ENCODE measurements around the gene COMT. TPM values are rescaled to one million over a fixed set of nuclear protein-coding genes. Genes with fewer than 3 reads are reported as not detected.
"Not testable (repeated sequence)": the region's sequence is repeated elsewhere in the genome, so short reads cannot be mapped to it uniquely, and the experiment has no call there.

Gene COMT
- total RNA-seq, 2 experiments from 2014 or later: 61.7 to 66.1 TPM

DNA sequence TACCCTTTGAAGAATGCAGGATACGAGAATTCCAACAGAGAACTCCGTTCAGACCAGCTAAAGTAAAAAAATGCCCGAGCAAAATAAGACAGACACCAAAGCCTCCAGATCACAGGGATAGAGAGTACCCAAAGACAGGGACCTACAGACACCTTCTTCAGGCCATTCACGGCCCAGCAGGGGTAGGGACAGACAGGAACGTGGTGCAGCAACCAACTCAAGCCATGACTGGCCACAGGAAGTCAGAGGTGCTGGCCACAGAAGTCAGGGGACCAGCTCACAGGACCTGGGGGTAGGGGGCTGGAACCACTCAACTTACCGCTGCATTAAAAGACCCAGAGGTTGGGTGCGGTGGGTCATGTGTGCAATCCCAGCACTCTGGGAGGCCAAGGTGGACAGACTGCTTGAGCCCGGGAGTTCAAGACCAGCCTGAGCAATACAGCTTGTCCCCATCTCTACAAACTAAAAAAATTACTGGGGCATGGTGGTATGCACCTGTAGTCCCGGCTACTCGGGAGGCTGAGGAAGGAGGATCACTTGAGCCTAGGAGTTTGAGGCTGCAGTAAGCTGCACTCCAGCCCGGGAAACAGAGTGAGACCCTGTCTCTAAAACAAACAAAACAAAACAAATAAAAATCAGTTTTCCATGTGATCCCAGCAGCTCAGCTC, 39.9 kb upstream of the COMT start:
- peaks cover 4% of the 10 kb centered on the region for H3K4me1 Mint-ChIP-seq (ENCODE audit: low read depth)
- no peaks in the 10 kb centered on the region for H3K27me3 Mint-ChIP-seq
- POLR2A ChIA-PET: no interaction called here
- H3K36me3 Mint-ChIP-seq: peaks cover 3% of the 10 kb centered on the region
- no peaks in the 10 kb centered on the region for H3K9me3 Mint-ChIP-seq
- intact Hi-C loops (cut with micrococcal nuclease): no loop called here
- no peak for DNase-seq
- CTCF ChIA-PET: interaction anchor here (3.7 to 4.6 kb wide), 2 partner anchors 9 to 171 kb away, joined by 13 to 19 read pairs; no protein-coding TSS in a partner anchor
- no peak overlapping the region for H3K27ac Mint-ChIP-seq
- no peak overlapping the region for H3K4me3 Mint-ChIP-seq

DNA sequence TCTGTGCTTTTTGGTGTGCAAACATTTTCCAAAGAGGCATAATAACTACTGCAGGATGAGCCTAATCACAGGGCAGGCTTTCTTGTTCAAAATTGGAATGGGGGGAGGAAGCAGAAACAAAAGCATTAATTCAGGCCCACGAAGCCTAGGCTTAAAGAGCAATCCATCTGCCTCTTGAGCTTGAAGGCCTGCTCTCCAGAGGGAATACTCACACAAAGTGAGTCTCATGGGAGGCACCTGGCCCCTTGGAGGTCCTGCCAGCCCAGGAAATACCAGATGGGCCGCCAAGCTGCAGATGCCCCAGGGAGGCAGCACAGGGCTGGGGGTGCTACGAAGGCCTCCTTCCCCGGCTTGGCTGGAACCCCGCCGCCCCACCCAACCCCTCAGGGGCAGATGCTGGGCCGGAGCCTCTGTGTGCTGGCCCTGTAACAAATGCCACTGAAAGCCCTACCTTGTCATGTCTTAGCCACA, 39.3 kb upstream of the COMT start:
- intact Hi-C loops (cut with micrococcal nuclease): no loop called here
- ChIA-PET CTCF (interaction anchor here (4.6 kb wide), 1 partner anchor 171 kb away, joined by 19 read pairs; no protein-coding TSS in a partner anchor), POLR2A (no interaction called here)
- no peaks in the 10 kb centered on the region for H3K4me1 Mint-ChIP-seq (ENCODE audit: low read depth)
- H3K27ac Mint-ChIP-seq: no peak overlapping the region
- H3K36me3 Mint-ChIP-seq: peaks cover 3% of the 10 kb centered on the region
- no peak overlapping the region for H3K4me3 Mint-ChIP-seq
- H3K9me3 Mint-ChIP-seq: no peaks in the 10 kb centered on the region
- no peaks in the 10 kb centered on the region for H3K27me3 Mint-ChIP-seq
- DNase-seq: no peak

DNA sequence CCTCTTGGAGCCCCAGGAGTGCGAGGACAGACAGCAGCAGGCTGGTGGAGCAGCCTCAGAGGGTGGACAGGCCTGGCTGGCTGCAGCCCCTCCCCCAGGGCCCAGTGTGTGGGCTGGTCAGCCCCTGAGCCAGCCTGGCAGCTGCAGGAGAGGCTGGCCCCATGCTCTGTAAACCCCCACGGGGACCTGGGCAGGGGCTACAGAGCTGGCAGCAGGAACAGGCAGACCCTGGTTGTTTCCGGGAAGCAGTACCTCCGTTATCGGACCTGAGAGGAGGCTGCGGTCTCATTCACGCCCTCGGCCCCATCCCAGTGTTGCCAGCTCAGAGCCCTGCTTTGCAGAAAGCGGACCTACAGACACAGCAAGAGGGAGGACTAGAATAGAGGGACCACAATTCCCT, 38.5 kb upstream of the COMT start:
- Mint-ChIP-seq H3K27me3 (no peaks in the 10 kb centered on the region), H3K9me3 (no peaks in the 10 kb centered on the region), H3K27ac (no peak overlapping the region), H3K4me3 (no peak overlapping the region), H3K4me1 (ENCODE audit: low read depth) (no peaks in the 10 kb centered on the region), H3K36me3 (peaks cover 1% of the 10 kb centered on the region)
- intact Hi-C loops (cut with micrococcal nuclease): no loop called here
- ChIA-PET CTCF (interaction anchor here (4.6 kb wide), 1 partner anchor 172 kb away, joined by 19 read pairs; no protein-coding TSS in a partner anchor), POLR2A (no interaction called here)
- DNase-seq: no peak

DNA sequence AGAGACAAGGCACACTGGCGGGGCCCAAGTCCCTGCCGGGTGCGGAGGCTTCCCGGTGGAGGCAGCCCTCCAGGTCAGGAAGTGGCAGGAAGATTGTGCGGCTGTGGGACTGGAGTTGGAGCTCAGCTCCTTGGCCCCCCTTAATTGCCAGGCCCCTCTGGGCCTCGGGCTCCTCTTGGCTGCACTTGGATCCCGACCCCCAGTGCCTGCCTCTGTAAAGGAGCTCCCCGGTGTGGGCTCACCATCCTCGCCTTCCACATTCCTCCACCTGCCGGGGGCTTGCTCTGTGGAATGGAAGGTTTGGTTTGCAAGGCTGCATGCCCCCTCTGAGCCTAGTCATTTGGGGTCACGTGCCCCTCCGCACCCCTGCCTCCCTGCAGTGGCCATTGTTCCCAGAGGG, 38.1 kb upstream of the COMT start:
- ChIA-PET POLR2A (no interaction called here), CTCF (interaction anchor here (4.6 kb wide), 1 partner anchor 172 kb away, joined by 19 read pairs; no protein-coding TSS in a partner anchor)
- Mint-ChIP-seq H3K27ac (no peak overlapping the region), H3K36me3 (peaks cover 5% of the 10 kb centered on the region), H3K4me3 (no peak overlapping the region), H3K27me3 (no peaks in the 10 kb centered on the region), H3K9me3 (no peaks in the 10 kb centered on the region), H3K4me1 (ENCODE audit: low read depth) (no peaks in the 10 kb centered on the region)
- no peak for DNase-seq
- intact Hi-C loops (cut with micrococcal nuclease): no loop called here

DNA sequence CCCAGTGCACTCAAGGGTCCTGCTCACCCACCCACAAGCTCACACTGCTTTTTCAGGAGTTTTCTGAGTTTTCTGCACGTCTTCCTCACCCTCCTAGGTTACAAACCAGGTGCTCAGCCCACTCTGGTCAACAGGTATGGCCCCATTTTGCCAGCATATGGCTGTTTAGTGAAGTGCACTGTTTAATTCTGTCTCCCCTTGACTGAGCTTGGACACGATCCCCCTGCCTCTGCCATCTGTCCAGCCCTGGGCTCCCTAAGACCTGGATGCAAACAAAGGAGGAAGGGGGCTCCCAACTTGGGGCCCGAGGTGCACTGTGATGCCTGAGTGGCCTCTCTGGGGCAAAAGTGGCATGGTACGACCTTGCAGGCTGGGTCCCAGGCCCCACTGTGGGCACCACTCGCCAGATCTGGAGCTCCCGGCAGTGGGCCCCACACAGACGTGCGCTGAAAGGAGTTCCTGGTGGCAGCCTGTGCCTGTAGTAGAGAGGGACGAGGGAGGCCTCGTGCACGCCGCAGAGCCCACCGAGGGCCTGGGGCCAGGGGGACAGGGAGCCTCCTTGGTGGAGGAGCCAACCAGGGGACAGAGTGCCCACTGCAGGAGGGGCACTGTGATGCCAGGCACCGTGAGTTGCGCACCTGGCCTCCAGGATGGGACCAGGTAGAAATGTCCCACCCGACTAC, 37.3 kb upstream of the COMT start:
- ChIA-PET CTCF (interaction anchor here (4.6 kb wide), 1 partner anchor 173 kb away, joined by 19 read pairs; no protein-coding TSS in a partner anchor), POLR2A (no interaction called here)
- no peaks in the 10 kb centered on the region for H3K27me3 Mint-ChIP-seq
- H3K27ac Mint-ChIP-seq: no peak overlapping the region
- no peak for DNase-seq
- peaks cover 6% of the 10 kb centered on the region for H3K36me3 Mint-ChIP-seq
- intact Hi-C loops (cut with micrococcal nuclease): no loop called here
- H3K4me1 Mint-ChIP-seq (ENCODE audit: low read depth): no peaks in the 10 kb centered on the region
- no peak overlapping the region for H3K4me3 Mint-ChIP-seq
- no peaks in the 10 kb centered on the region for H3K9me3 Mint-ChIP-seq

DNA sequence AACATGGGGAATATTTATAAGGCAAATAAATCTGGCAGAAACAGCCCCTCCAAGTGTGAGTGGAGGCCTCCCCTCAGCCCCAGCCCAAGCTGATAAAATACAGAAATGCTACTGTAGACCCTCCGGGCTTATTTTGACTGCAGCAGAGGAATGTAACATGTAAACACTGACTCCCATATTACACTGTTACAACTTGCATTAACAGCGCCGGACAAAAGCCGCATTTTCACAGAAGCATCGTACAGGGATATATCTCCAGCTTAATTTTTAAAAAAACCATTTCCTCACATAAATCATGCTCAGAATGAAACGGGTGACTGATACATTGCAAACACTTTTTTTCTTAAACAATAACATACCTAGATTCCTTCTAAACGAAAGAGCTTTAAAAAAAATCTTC, 36.6 kb upstream of the COMT start:
- Mint-ChIP-seq H3K36me3 (peaks cover 6% of the 10 kb centered on the region), H3K27ac (no peak overlapping the region), H3K4me1 (ENCODE audit: low read depth) (peaks cover 3% of the 10 kb centered on the region), H3K27me3 (no peaks in the 10 kb centered on the region), H3K4me3 (no peak overlapping the region), H3K9me3 (no peaks in the 10 kb centered on the region)
- DNase-seq: no peak
- CTCF ChIA-PET: interaction anchor here (4.6 kb wide), 1 partner anchor 174 kb away, joined by 19 read pairs; no protein-coding TSS in a partner anchor
- intact Hi-C loops (cut with micrococcal nuclease): no loop called here
- POLR2A ChIA-PET: no interaction called here

DNA sequence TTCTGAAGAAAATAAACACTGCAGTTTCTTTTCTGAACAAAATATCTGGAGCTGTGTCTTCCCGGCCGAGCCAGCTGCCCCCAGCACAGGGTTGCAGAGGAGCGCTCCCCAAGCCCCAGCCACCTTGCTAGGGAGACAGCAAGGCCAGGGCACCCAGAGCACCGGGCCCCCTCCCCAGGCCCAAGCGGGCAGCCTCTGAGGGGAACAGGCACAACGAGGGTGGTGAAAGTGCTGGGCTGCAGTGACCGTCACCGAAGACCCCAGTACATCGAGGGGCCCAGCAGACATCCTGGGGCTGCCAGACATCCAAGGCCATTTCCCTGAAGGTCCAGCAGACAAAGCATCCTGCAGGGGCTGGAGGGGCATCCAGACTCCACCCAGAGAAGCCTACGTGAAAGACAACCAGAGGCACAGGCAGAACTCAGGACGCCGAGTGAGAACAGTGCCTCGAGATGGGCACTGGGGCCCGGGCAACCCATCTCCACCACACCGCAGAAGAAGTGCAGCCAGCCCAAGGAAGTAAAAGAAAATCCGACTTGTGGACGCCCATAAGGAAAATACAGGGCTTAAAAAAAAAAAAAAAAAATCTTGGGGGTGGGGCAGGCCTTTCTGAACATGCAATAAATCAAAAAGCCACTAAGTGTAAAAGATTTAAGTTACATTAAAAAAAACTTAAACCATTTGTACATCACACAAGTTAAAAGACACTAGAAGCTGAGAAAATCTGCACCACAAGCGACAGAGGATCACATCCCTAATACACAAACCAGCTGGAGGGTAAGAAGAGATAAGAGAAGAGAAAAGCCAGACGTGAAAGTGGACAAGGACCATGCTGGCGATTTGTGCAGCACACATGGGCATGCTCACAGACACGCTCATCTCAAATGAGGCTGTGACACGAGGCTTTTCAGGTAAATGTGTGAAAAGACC, 36.0 kb upstream of the COMT start:
- peaks cover 4% of the 10 kb centered on the region for H3K4me1 Mint-ChIP-seq (ENCODE audit: low read depth)
- H3K9me3 Mint-ChIP-seq: no peaks in the 10 kb centered on the region
- no peak overlapping the region for H3K4me3 Mint-ChIP-seq
- ChIA-PET POLR2A (no interaction called here), CTCF (interaction anchor here (0.6 to 4.6 kb wide), 3 partner anchors 169 to 175 kb away, joined by 3 to 19 read pairs (median 7); no protein-coding TSS in a partner anchor)
- no peaks in the 10 kb centered on the region for H3K27me3 Mint-ChIP-seq
- intact Hi-C loops (cut with micrococcal nuclease): no loop called here
- H3K27ac Mint-ChIP-seq: no peak overlapping the region
- H3K36me3 Mint-ChIP-seq: peaks cover 6% of the 10 kb centered on the region
- no peak for DNase-seq

DNA sequence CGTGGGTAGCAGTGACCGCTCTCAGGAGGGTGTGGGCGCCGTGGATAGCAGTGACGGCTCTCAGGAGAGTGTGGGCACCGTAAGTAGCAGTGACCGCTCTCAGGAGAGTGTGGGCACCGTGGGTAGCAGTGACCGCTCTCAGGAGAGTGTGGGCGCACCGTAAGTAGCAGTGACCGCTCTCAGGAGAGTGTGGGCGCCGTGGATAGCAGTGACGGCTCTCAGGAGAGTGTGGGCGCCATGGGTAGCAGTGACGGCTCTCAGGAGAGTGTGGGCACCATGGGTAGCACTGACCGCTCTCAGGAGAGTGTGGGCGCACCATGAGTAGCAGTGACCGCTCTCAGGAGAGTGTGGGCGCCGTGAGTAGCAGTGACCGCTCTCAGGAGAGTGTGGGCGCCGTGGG, 34.7 kb upstream of the COMT start:
- H3K9me3 Mint-ChIP-seq; H3K27me3 Mint-ChIP-seq; H3K27ac Mint-ChIP-seq; H3K36me3 Mint-ChIP-seq; DNase-seq; H3K4me1 Mint-ChIP-seq (ENCODE audit: low read depth); intact Hi-C loops (cut with micrococcal nuclease); H3K4me3 Mint-ChIP-seq: not testable (repeated sequence)
- ChIA-PET POLR2A (interaction anchor here (0.6 kb wide), 1 partner anchor 47 kb away, joined by 3 read pairs; no protein-coding TSS in a partner anchor), CTCF (interaction anchor here (1.7 kb wide), 1 partner anchor 176 kb away, joined by 7 read pairs; no protein-coding TSS in a partner anchor)

DNA sequence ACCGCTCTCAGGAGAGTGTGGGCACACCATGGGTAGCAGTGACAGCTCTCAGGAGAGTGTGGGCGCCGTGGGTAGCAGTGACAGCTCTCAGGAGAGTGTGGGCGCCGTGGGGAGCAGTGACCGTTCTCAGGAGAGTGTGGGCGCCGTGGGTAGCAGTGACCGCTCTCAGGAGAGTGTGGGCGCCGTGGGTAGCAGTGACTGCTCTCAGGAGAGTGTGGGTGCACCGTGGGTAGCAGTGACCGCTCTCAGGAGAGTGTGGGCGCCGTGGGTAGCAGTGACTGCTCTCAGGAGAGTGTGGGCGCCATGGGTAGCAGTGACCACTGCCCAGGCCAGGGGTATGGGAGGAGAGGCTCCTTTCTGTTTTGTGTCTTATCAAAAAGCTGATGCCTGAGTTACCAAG, 33.7 kb upstream of the COMT start:
- H3K4me1 Mint-ChIP-seq (ENCODE audit: low read depth); H3K4me3 Mint-ChIP-seq; DNase-seq; H3K27ac Mint-ChIP-seq; H3K9me3 Mint-ChIP-seq; H3K27me3 Mint-ChIP-seq; H3K36me3 Mint-ChIP-seq; intact Hi-C loops (cut with micrococcal nuclease): not testable (repeated sequence)
- ChIA-PET POLR2A (interaction anchor here (0.7 kb wide), 1 partner anchor 20 kb away, joined by 3 read pairs; no protein-coding TSS in a partner anchor), CTCF (interaction anchor here (1.0 to 1.4 kb wide), 2 partner anchors 18 to 177 kb away, joined by 3 to 9 read pairs; no protein-coding TSS in a partner anchor)

DNA sequence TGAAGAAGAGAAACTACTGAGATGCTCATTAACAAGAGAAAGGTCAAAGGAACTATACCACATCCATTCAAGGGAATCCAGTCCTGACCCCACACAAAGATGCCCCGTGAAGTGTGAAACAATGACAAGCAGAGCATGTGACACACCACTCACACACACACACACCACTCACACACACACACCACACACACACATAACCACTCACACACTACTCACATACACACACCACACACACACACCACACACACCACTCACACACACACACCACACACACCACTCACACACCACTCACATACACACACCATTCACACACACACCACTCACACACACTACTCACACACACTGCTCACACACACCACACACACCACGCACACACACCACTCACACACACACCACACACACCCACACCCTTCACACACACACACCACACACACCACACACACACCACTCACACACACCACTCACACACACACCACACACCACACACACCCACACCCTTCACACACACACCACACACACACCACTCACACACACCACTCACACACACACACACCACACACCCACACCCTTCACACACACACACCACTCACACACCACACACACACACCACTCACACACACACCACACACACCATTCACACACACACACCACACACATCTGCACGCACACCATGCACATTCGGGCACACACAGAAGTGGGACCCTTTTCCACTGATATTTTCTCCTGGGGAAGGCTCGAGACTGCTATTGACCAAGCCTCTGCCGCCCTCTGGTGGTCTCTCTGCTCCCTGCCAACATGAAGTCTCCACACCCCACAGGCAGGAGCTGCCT, 32.0 kb upstream of the COMT start:
- peak; percentile 88 for DNase-seq
- H3K9me3 Mint-ChIP-seq: no peaks in the 10 kb centered on the region
- intact Hi-C loops (cut with micrococcal nuclease): loop anchor here (1.0 kb wide), 1 partner anchor 179 kb away; no protein-coding TSS in a partner anchor
- CTCF ChIA-PET: interaction anchor here (0.6 to 5.2 kb wide), 36 partner anchors 8 to 407 kb away, joined by 3 to 159 read pairs (median 4); partner anchors contain the start of gene GP1BB
- peak overlapping the region; percentile 38 for H3K27ac Mint-ChIP-seq
- no peaks in the 10 kb centered on the region for H3K27me3 Mint-ChIP-seq
- H3K4me3 Mint-ChIP-seq: no peak overlapping the region
- H3K36me3 Mint-ChIP-seq: peaks cover 19% of the 10 kb centered on the region
- POLR2A ChIA-PET: no interaction called here
- H3K4me1 Mint-ChIP-seq (ENCODE audit: low read depth): peaks cover 4% of the 10 kb centered on the region

All from activated CD4-positive, alpha-beta memory T cell treated with anti-CD3 and anti-CD28 coated beads for 36 hours (primary cell).